IPS-20b (cell line): ENCODE results near the gene FHIT.

ENCODE experiments used
- H3K27ac ChIP-seq: one replicate; pipeline ENCODE4 v1.5.1; 2013; ENCODE audit warnings: low read length
- H3K27me3 ChIP-seq: 2 replicates; pipeline ENCODE4 v1.6.1; 2013; ENCODE audit warnings: mild to moderate bottlenecking, low read length, inconsistent platforms; ENCODE audit not compliant: insufficient read depth
- H3K36me3 ChIP-seq: 2 replicates; pipeline ENCODE4 v1.6.1; 2013; ENCODE audit warnings: low read depth, mild to moderate bottlenecking, inconsistent platforms, low read length, moderate library complexity; ENCODE audit not compliant: insufficient read depth
- H3K4me1 ChIP-seq: 2 replicates; pipeline ENCODE4 v1.6.1; 2013; ENCODE audit warnings: mild to moderate bottlenecking, control low read depth, inconsistent platforms, low read length, moderate library complexity; ENCODE audit not compliant: insufficient read depth
- H3K4me3 ChIP-seq: 2 replicates; pipeline ENCODE4 v1.5.1; 2013; ENCODE audit warnings: mild to moderate bottlenecking, low read length, inconsistent platforms
- H3K9ac ChIP-seq: 2 replicates; pipeline ENCODE4 v1.6.1; 2013; ENCODE audit warnings: low read depth, mild to moderate bottlenecking, inconsistent platforms, low read length, moderate library complexity
- H3K9me3 ChIP-seq: 2 replicates; pipeline ENCODE4 v1.6.1; 2013; ENCODE audit warnings: mild to moderate bottlenecking, low read depth, low read length, inconsistent platforms; ENCODE audit not compliant: insufficient read depth

FHIT gene

GRCh38 chr3:59979542-59979941, 1271.7 kb downstream of the FHIT start:
- Histone ChIP-seq H3K9ac (no peak overlapping the region), H3K4me1 (no peaks in the 10 kb centered on the region), H3K4me3 (no peak overlapping the region), H3K9me3 (no peaks in the 10 kb centered on the region), H3K27ac (no peak overlapping the region), H3K27me3 (no peaks in the 10 kb centered on the region), H3K36me3 (no peaks in the 10 kb centered on the region)

DNA sequence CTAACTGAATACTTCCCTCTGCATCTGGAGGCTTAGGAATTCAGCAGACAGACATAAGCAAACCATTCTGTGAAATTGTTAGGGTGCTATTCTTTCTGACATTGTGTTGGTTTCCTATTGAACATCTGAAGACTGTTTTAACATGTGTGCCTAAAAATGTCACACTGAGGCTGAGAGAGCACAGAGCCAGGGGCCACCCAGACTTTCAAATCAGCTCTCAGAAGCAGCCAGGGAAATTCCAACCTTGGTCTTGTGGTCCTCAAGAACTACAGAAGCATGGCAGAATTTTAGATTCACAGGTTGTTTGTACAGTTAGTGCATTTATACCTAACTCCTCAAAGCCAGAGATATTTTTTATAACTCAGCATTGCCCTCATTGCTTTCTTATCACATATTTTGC, 1272.3 kb downstream of the FHIT start:
- H3K36me3 ChIP-seq: no peaks in the 10 kb centered on the region
- H3K9ac ChIP-seq: no peak overlapping the region
- no peaks in the 10 kb centered on the region for H3K27me3 ChIP-seq
- H3K4me3 ChIP-seq: no peak overlapping the region
- H3K27ac ChIP-seq: no peak overlapping the region
- no peaks in the 10 kb centered on the region for H3K9me3 ChIP-seq
- no peaks in the 10 kb centered on the region for H3K4me1 ChIP-seq

- H3K9me3 ChIP-seq: no peaks in the 10 kb centered on the region
- no peaks in the 10 kb centered on the region for H3K27me3 ChIP-seq
- H3K27ac ChIP-seq: no peak overlapping the region
- no peaks in the 10 kb centered on the region for H3K36me3 ChIP-seq
- peaks cover 4% of the 10 kb centered on the region; the same call in 1 of the 2 replicates for H3K4me1 ChIP-seq
- H3K9ac ChIP-seq: no peak overlapping the region
- no peak overlapping the region for H3K4me3 ChIP-seq
These were observed 1280.5 kb downstream of the FHIT start for GRCh38 chr3:59970796-59971195.

GRCh38 chr3:59970376-59970775, 1280.9 kb downstream of the FHIT start:
- Histone ChIP-seq H3K27me3 (no peaks in the 10 kb centered on the region), H3K36me3 (no peaks in the 10 kb centered on the region), H3K27ac (no peak overlapping the region), H3K9me3 (no peaks in the 10 kb centered on the region), H3K4me1 (peaks cover 4% of the 10 kb centered on the region; the same call in 1 of the 2 replicates), H3K4me3 (no peak overlapping the region), H3K9ac (no peak overlapping the region)

DNA sequence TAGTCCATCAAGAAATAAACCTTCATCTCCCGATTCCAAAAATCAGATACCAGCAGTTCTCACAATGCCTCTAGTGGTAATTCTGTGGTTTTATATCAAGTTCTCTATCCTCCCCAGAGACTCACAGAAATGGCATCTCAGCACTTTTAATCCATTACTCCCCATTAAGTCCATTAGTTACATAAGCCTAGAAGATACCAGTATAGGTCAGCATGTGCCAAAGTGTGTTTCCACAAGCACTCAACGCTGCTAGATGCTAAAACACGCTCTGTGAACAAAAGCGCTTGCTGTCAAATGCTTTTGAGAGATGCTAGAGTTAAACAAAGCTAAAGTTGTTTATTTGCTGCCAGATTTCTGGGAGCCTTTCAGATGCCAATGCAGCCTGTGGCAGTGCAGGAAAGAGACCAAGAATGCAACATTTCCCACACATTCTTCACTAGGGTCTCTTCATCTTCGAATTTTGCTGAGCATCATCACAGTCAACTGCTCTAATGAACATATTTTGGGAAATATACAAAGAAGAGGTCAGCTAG, 1282.7 kb downstream of the FHIT start:
- H3K9me3 ChIP-seq: no peaks in the 10 kb centered on the region
- H3K27ac ChIP-seq: no peak overlapping the region
- no peaks in the 10 kb centered on the region for H3K36me3 ChIP-seq
- peaks cover 4% of the 10 kb centered on the region; the same call in 1 of the 2 replicates for H3K4me1 ChIP-seq
- H3K9ac ChIP-seq: no peak overlapping the region
- H3K27me3 ChIP-seq: no peaks in the 10 kb centered on the region
- H3K4me3 ChIP-seq: no peak overlapping the region

GRCh38 chr3:59963676-59964075, 1287.6 kb downstream of the FHIT start:
- Histone ChIP-seq H3K36me3 (no peaks in the 10 kb centered on the region), H3K27ac (no peak overlapping the region), H3K9me3 (no peaks in the 10 kb centered on the region), H3K4me1 (peaks cover 8% of the 10 kb centered on the region; the same call in 1 of the 2 replicates), H3K4me3 (no peak overlapping the region), H3K9ac (no peak overlapping the region), H3K27me3 (no peaks in the 10 kb centered on the region)

- no peaks in the 10 kb centered on the region for H3K9me3 ChIP-seq
- H3K9ac ChIP-seq: no peak overlapping the region
- H3K36me3 ChIP-seq: no peaks in the 10 kb centered on the region
- H3K4me3 ChIP-seq: no peak overlapping the region
- H3K27ac ChIP-seq: no peak overlapping the region
- H3K27me3 ChIP-seq: no peaks in the 10 kb centered on the region
- 0 out of 2 replicates have a peak, but pooled peaks cover 3% of the 10 kb centered on the region for H3K4me1 ChIP-seq
These were observed 1294.1 kb downstream of the FHIT start for GRCh38 chr3:59957150-59957549.

GRCh38 chr3:59953104-59953503, 1298.1 kb downstream of the FHIT start:
- Histone ChIP-seq H3K36me3 (no peaks in the 10 kb centered on the region), H3K27me3 (no peaks in the 10 kb centered on the region), H3K4me3 (no peak overlapping the region), H3K9ac (no peak overlapping the region), H3K4me1 (no peaks in the 10 kb centered on the region), H3K27ac (no peak overlapping the region), H3K9me3 (no peaks in the 10 kb centered on the region)

DNA sequence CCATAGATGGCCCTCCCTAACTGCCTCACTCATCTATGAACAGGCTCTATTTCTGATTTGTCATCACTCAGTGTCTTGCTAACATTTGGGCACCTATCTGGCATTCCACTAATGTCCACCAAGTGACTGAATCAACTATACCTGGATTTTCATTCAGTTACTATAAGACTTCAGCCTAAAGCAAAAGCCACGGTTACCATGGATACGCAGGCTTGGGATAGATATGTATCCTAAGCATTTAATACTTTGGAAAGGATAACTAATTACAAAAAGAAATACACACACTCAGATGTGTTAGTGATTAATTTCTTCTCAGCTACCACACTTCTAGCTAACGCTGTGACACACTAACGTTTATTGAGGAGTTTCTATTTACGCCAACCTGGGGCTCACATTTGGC, 1301.9 kb downstream of the FHIT start:
- no peaks in the 10 kb centered on the region for H3K36me3 ChIP-seq
- no peaks in the 10 kb centered on the region for H3K9me3 ChIP-seq
- H3K4me3 ChIP-seq: no peak overlapping the region
- no peak overlapping the region for H3K27ac ChIP-seq
- no peaks in the 10 kb centered on the region for H3K4me1 ChIP-seq
- H3K27me3 ChIP-seq: no peaks in the 10 kb centered on the region
- no peak overlapping the region for H3K9ac ChIP-seq

- H3K36me3 ChIP-seq: no peaks in the 10 kb centered on the region
- H3K4me1 ChIP-seq: no peaks in the 10 kb centered on the region
- no peak overlapping the region for H3K4me3 ChIP-seq
These were observed 1304.9 kb downstream of the FHIT start for GRCh38 chr3:59946401-59946800.

DNA sequence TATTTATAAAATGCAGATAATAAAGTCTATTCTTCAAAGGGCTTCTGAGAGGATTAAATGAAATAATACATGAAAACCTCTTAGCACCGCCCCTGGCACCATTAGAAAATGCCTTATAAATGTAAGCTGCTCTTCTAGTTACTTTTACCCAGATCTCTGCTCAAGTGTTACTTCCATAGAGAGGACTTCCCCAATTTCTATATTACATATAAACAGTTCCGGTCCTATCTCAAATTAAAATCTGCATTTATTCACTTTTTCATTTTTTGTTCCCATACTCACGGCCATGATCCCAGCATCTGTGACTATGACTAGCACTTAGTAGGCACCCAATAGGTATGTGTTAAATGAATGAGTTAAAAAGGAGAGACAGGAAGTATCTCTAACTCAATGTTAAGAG, 1310.5 kb downstream of the FHIT start:
- Histone ChIP-seq H3K27me3 (no peaks in the 10 kb centered on the region), H3K9me3 (no peaks in the 10 kb centered on the region), H3K4me1 (no peaks in the 10 kb centered on the region), H3K9ac (no peak overlapping the region), H3K4me3 (no peak overlapping the region), H3K36me3 (no peaks in the 10 kb centered on the region), H3K27ac (no peak overlapping the region)

More at GRCh38 chr3:59946401-59946800, 1304.9 kb downstream of the FHIT start:
- no peaks in the 10 kb centered on the region for H3K27me3 ChIP-seq
- H3K9ac ChIP-seq: no peak overlapping the region
- no peaks in the 10 kb centered on the region for H3K9me3 ChIP-seq
- no peak overlapping the region for H3K27ac ChIP-seq

DNA sequence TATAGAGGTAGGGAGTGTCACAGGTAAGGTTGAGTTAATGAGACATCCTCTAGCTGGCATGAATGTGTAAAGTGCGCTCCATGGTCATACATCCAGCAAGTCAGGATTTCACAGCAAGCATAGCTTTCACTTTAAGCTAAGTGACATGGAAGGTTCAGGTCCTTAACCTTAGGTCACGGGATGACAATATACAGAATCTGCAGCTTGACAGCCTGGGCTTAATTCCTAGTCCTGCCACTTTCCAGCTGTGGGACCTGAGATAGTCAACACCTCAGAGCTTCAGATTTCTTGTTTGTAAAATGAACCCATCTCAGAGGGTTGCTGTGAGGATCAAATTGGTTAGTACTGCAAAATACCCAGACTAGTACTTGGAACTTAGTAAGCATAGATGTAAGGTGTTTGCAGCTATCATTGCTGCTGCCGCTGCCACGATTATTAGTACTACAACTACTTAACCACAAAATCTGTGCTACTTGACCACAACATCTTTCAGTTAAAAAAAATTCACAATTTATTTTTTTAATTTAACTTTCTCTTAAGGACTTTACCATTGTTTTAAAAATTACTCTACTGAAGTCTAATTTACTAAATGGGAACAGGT, 1311.3 kb downstream of the FHIT start:
- Histone ChIP-seq H3K9ac (no peak overlapping the region), H3K4me1 (no peaks in the 10 kb centered on the region), H3K9me3 (no peaks in the 10 kb centered on the region), H3K4me3 (no peak overlapping the region), H3K27me3 (no peaks in the 10 kb centered on the region), H3K27ac (no peak overlapping the region), H3K36me3 (no peaks in the 10 kb centered on the region)
